NOMO-1 treated with DMSO at 0.1 percent for 48 hours (cell line): ENCODE data around the gene SPRED1.

Experiments
- DNase-seq: peaks from one replicate; lab custom pipeline; 2025; ENCODE audit not compliant: unreplicated experiment; lab: John Stamatoyannopoulos, UW

SPRED1 gene

GRCh38 chr15:38344351-38344750, 91.7 kb downstream of the SPRED1 start:
- DNase-seq: no peak

- no peak for DNase-seq
These were observed 96.6 kb downstream of the SPRED1 start for GRCh38 chr15:38349251-38349650.

GRCh38 chr15:38351466-38351865, 98.8 kb downstream of the SPRED1 start:
- no peak for DNase-seq

GRCh38 chr15:38354315-38354929, 101.8 kb downstream of the SPRED1 start:
- DNase-seq: peak; percentile 55

GRCh38 chr15:38362355-38362754, 109.7 kb downstream of the SPRED1 start:
- DNase-seq: no peak

- no peak for DNase-seq
These were observed 114.8 kb downstream of the SPRED1 start for GRCh38 chr15:38367476-38367875.

- no peak for DNase-seq
These were observed 117.4 kb downstream of the SPRED1 start for GRCh38 chr15:38369936-38370478.

- DNase-seq: no peak
These were observed 120.4 kb downstream of the SPRED1 start for GRCh38 chr15:38373016-38373415.

GRCh38 chr15:38374029-38374428, 121.4 kb downstream of the SPRED1 start:
- no peak for DNase-seq

GRCh38 chr15:38374556-38374955, 121.9 kb downstream of the SPRED1 start:
- no peak for DNase-seq

GRCh38 chr15:38376081-38376480, 123.4 kb downstream of the SPRED1 start:
- DNase-seq: no peak

- DNase-seq: no peak
These were observed 125.0 kb downstream of the SPRED1 start for GRCh38 chr15:38377636-38378035.

GRCh38 chr15:38378161-38378560, 125.5 kb downstream of the SPRED1 start:
- no peak for DNase-seq

- DNase-seq: peak; percentile 9
These were observed 137.4 kb downstream of the SPRED1 start for GRCh38 chr15:38389924-38390542.

- no peak for DNase-seq
These were observed 138.6 kb downstream of the SPRED1 start for GRCh38 chr15:38391191-38391590.

- DNase-seq: no peak
These were observed 145.5 kb downstream of the SPRED1 start for GRCh38 chr15:38398134-38398533.

- no peak for DNase-seq
These were observed 148.5 kb downstream of the SPRED1 start for GRCh38 chr15:38401106-38401505.

GRCh38 chr15:38401701-38402100, 149.1 kb downstream of the SPRED1 start:
- DNase-seq: no peak

- DNase-seq: no peak
These were observed 153.8 kb downstream of the SPRED1 start for GRCh38 chr15:38406436-38406835.
